Peyer's patch (tissue), 4 donors: ENCODE data around the gene POLR3A. TPM values are rescaled to one million over a fixed set of nuclear protein-coding genes. Genes with fewer than 3 reads are reported as not detected.

Experiments used
- DNase-seq, 3 donors: peaks; one replicate each; pipeline ENCODE4 v3.0.0-alpha.2; 2017 to 2019
- H3K27ac ChIP-seq, 4 donors: fragments of 200-600 bp; sonication (generic); one replicate each; pipeline ENCODE4 v1.5.1; 2016 to 2019
- H3K27me3 ChIP-seq, 2 donors: fragments of 200-600 bp; sonication (generic); one replicate each; pipeline ENCODE4 v1.5.1; 2019
- H3K36me3 ChIP-seq, 3 donors: fragments of 200-600 bp; sonication (generic); one replicate each; pipeline ENCODE4 v1.5.1; 2016 to 2019
- H3K4me1 ChIP-seq, 4 donors: fragments of 200-600 bp; sonication (generic); one replicate each; pipeline ENCODE4 v1.5.1; 2016 to 2019
- H3K4me3 ChIP-seq, 4 donors: fragments of 200-600 bp; sonication (generic); 1 replicate in 3 of 4; 2 replicates in 1 of 4; pipeline ENCODE4 v1.5.1; 2016 to 2019; ENCODE audit warnings: mild to moderate bottlenecking in 1 of 4
- H3K9me3 ChIP-seq, 4 donors: fragments of 200-600 bp; sonication (generic); one replicate each; pipeline ENCODE4 v1.5.1; 2016 to 2019; ENCODE audit warnings: mild to moderate bottlenecking in 1 of 4
- CTCF ChIP-seq, 6 experiments: fragments of 450-650 bp in 4 of 6; fragments of 200-600 bp in 2 of 6; sonication (generic) in 1 of 6; IDR thresholded peaks; one replicate each; pipeline ENCODE4 v1.5.1; 2017 to 2019; ENCODE audit warnings: antibody characterized with exemption in 6 of 6, mild to moderate bottlenecking in 3 of 6, moderate library complexity in 1 of 6
- POLR2A ChIP-seq, 2 donors: fragments of 450-650 bp; IDR thresholded peaks; one replicate each; pipeline ENCODE4 v1.5.1; 2017; ENCODE audit warnings: antibody characterized with exemption in 2 of 2, mild to moderate bottlenecking in 2 of 2, moderate library complexity in 2 of 2
- total RNA-seq, 4 donors: library from RNA; depleted of rRNA; stranded (reverse); fragments of >200 nt; gene quantifications; one replicate each; pipeline ENCODE4 v1.1.0, GENCODE V29; 2016

The POLR3A gene
- total RNA-seq, 4 donors from 2014 or later: 19.8 to 24.3 (median 22.2) TPM

DNA sequence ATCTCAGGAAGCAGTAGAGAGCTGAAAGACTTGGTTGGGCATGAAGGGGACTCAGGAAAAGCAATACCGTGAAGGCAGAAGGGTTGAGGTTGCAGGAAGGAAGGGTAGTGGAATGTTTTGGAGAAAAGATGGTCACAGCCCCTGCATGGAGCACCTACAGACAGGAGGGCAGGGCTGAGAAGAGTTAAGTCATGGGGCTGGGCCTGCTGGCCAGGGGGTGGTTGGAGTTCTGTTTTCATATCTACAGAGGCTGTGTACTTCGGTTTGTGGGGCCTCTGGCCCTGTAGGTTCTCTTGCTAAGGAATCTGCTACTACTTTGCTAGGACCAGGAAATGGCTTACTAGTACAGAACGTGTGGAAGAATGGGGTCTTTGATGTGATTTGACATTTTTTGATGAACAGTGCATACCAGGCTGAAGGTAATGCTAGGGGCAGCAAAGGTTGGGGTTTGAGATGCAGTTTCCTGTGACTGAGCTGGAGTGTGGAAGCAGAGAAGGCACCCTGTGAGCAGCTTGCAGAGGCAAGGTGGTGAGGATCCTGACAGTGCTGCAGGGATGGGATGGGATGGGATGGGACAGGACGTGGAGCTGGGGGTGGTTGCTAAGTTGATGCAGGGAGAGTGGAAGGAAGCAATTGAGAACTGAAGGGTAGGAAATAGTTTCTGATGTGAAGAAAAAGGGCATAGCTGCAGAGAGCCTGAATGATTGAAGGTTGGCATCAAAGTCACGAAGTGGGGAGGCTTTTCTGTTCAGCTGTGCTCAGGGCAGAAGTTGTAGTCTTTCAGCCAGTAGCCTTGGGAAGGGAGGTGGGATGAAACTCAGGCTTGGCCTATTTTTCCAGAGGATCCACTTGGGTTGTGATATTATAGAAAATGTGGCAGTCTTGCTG is 12.1 kb upstream of the POLR3A start:
- TF ChIP-seq CTCF (IDR thresholded peaks at IDR 0.05): no peak
- TF ChIP-seq POLR2A (IDR thresholded peaks at IDR 0.05): no peak
- Histone ChIP-seq H3K9me3 (no peaks in the 10 kb centered on the region), H3K36me3 (peaks cover 0 to 59% (median 0%) of the 10 kb centered on the region in 3 donors), H3K27me3 (no peaks in the 10 kb centered on the region), H3K4me3 (no peak overlapping the region), H3K4me1 (peaks cover 0 to 7% (median 2%) of the 10 kb centered on the region in 4 donors), H3K27ac (no peak overlapping the region)
- no peak for DNase-seq

DNA sequence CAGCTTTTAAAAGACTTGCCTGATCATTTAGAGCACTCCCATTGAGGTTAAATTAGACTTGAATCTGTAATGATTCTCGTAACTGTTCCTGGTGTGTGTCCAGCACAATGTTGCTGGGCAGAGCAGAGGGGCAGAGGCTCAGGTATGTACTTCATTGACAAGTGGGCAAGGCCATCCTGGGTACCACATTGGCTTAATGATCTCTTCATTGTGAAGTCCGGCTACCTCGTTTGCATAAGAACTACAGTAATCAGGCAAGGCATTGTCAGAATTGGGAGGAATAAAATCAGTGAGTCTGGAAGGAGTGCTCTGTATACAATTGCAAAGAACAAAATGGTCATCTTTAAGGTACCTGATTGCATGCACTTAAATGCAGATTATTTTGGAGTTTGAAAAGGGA is 10.4 kb upstream of the POLR3A start:
- Histone ChIP-seq H3K27ac (no peak overlapping the region), H3K4me3 (no peak overlapping the region), H3K4me1 (peaks cover 0 to 24% (median 3%) of the 10 kb centered on the region in 4 donors), H3K36me3 (peaks cover 0 to 70% (median 0%) of the 10 kb centered on the region in 3 donors), H3K9me3 (no peaks in the 10 kb centered on the region), H3K27me3 (no peaks in the 10 kb centered on the region)
- no peak for TF ChIP-seq CTCF (IDR thresholded peaks at IDR 0.05)
- no peak for TF ChIP-seq POLR2A (IDR thresholded peaks at IDR 0.05)
- DNase-seq: no peak

DNA sequence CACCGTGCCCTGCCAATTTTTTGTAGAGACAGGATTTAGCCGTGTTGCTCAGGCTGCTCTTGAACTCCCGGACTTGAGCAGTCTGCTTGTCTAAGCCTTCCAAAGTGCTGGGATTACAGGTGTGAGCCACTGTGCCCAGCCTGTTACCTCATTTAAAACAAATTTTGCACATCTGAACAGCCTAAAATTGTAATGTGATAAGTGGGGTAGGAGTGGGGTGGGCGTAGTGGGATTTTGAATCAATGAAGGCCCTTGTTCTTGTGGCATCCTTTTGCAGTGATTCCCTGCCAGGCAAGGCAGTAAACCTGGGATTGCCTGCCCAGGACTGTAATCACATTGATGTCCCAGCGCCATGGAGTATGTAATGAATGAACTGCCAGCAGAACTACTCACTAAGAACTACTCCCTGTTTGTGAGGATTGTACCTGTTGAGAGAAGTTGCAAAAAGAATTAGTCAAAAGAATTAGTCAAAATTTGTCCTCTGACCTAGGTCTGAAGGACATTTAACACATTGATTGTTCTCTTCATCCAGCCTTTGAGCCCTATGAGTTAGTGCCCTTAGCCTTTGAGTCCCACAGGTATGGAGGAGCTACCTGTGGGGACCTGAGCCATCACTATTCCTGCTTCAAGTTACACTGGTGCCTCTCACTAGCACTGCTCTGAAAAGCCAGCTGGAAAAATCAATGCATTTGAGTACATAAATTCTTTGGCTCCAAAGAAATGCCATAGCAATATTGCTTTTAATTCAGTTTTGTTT is 9.7 kb upstream of the POLR3A start:
- H3K9me3 ChIP-seq: no peaks in the 10 kb centered on the region
- peaks cover 0 to 70% (median 0%) of the 10 kb centered on the region in 3 donors for H3K36me3 ChIP-seq
- TF ChIP-seq POLR2A (IDR thresholded peaks at IDR 0.05): no peak
- no peak overlapping the region for H3K4me3 ChIP-seq
- no peak overlapping the region for H3K27ac ChIP-seq
- peaks cover 0 to 28% (median 5%) of the 10 kb centered on the region in 4 donors for H3K4me1 ChIP-seq
- H3K27me3 ChIP-seq: no peaks in the 10 kb centered on the region
- DNase-seq: no peak

- peaks cover 0 to 28% (median 5%) of the 10 kb centered on the region in 4 donors for H3K4me1 ChIP-seq
- H3K27me3 ChIP-seq: no peaks in the 10 kb centered on the region
- H3K27ac ChIP-seq: no peak overlapping the region
- H3K4me3 ChIP-seq: no peak overlapping the region
- H3K36me3 ChIP-seq: peaks cover 0 to 70% (median 0%) of the 10 kb centered on the region in 3 donors
- TF ChIP-seq POLR2A (IDR thresholded peaks at IDR 0.05): no peak
- no peak for TF ChIP-seq CTCF (IDR thresholded peaks at IDR 0.05)
- no peaks in the 10 kb centered on the region for H3K9me3 ChIP-seq
- DNase-seq: no peak
Observed at GRCh38 chr10:78038105-78038504, 8.8 kb upstream of the POLR3A start.

DNA sequence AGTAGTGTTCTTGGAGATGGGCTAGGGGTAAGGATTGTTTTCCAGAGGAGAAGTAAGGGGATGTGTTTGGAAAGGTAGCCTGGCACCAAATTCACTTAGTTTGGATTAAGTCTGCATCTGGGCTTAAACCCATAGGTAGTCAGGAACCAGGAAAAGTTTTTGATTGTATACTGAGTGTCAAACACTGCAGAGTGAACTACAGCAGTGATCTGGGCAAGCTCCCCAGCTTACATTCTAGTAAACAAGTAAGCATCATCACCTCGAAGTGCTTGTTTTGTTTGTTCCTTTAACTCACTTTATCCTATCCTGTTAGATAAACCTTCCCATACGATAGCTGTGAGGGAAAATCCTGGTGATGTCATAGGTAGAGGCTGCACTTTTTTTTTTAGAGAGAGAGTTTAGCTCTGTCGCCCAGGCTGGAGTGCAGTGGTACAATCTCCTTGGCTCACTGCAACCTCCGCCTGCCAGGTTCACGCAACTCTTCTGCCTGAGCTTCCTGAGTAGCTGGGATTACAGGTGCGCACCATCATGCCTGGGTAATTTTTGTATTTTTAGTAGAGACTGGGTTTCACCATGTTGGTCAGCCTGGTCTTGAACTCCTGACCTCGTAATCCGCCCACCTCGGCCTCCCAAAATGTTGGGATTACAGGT is 6.7 kb upstream of the POLR3A start:
- no peaks in the 10 kb centered on the region for H3K27me3 ChIP-seq
- H3K4me1 ChIP-seq: peaks cover 0 to 28% (median 5%) of the 10 kb centered on the region in 4 donors
- no peak for TF ChIP-seq POLR2A (IDR thresholded peaks at IDR 0.05)
- DNase-seq: no peak
- H3K27ac ChIP-seq: no peak overlapping the region
- no peak overlapping the region for H3K4me3 ChIP-seq
- H3K9me3 ChIP-seq: no peaks in the 10 kb centered on the region
- H3K36me3 ChIP-seq: peaks cover 0 to 57% (median 0%) of the 10 kb centered on the region in 3 donors

GRCh38 chr10:78035437-78035836 is 6.1 kb upstream of the POLR3A start:
- TF ChIP-seq CTCF (IDR thresholded peaks at IDR 0.05): no peak
- no peak for TF ChIP-seq POLR2A (IDR thresholded peaks at IDR 0.05)
- H3K4me1 ChIP-seq: peaks cover 0 to 28% (median 5%) of the 10 kb centered on the region in 4 donors
- peaks cover 0 to 51% (median 0%) of the 10 kb centered on the region in 3 donors for H3K36me3 ChIP-seq
- H3K27ac ChIP-seq: no peak overlapping the region
- no peak overlapping the region for H3K4me3 ChIP-seq
- H3K9me3 ChIP-seq: no peaks in the 10 kb centered on the region
- DNase-seq: no peak
- no peaks in the 10 kb centered on the region for H3K27me3 ChIP-seq
